GM04503 (cell line): ENCODE measurements around the gene NTRK2.
A peak's percentile ranks its signal among the peaks of the same experiment; 100 is the strongest.

Experiments used
- DNase-seq: peaks from one replicate; pipeline ENCODE4 v3.0.0-alpha.2; 2012; ENCODE audit warnings: low read depth

NTRK2 gene

GRCh38 chr9:84736081-84736480 is 66.6 kb downstream of the NTRK2 start:
- DNase-seq, result no peak

GRCh38 chr9:84736536-84736935 is 67.0 kb downstream of the NTRK2 start:
- no peak for DNase-seq

GRCh38 chr9:84738353-84738752 is 68.8 kb downstream of the NTRK2 start:
- no peak for DNase-seq

GRCh38 chr9:84742261-84742660 is 72.7 kb downstream of the NTRK2 start:
- DNase-seq, result no peak

- DNase-seq, result no peak
These were observed 74.7 kb downstream of the NTRK2 start for GRCh38 chr9:84744195-84744594.

- no peak for DNase-seq
These were observed 75.2 kb downstream of the NTRK2 start for GRCh38 chr9:84744726-84745125.

- no peak for DNase-seq
These were observed 78.6 kb downstream of the NTRK2 start for GRCh38 chr9:84748112-84748511.

- no peak for DNase-seq
These were observed 80.8 kb downstream of the NTRK2 start for GRCh38 chr9:84750152-84750865.

GRCh38 chr9:84751921-84752320 is 82.4 kb downstream of the NTRK2 start:
- DNase-seq, result no peak

- no peak for DNase-seq
These were observed 84.9 kb downstream of the NTRK2 start for GRCh38 chr9:84754461-84754860.

GRCh38 chr9:84754881-84755280 is 85.4 kb downstream of the NTRK2 start:
- DNase-seq, result no peak

- DNase-seq, result no peak
These were observed 85.9 kb downstream of the NTRK2 start for GRCh38 chr9:84755380-84755779.

- DNase-seq, result no peak
These were observed 86.6 kb downstream of the NTRK2 start for GRCh38 chr9:84756171-84756570.

GRCh38 chr9:84756731-84757130 is 87.2 kb downstream of the NTRK2 start:
- DNase-seq, result no peak

GRCh38 chr9:84758817-84759216 is 89.3 kb downstream of the NTRK2 start:
- no peak for DNase-seq

GRCh38 chr9:84759300-84759750 is 89.8 kb downstream of the NTRK2 start:
- no peak for DNase-seq

GRCh38 chr9:84759804-84760203 is 90.3 kb downstream of the NTRK2 start:
- no peak for DNase-seq

GRCh38 chr9:84761137-84761808 is 91.7 kb downstream of the NTRK2 start:
- no peak for DNase-seq

GRCh38 chr9:84772511-84772910 is 103.0 kb downstream of the NTRK2 start:
- no peak for DNase-seq

- peak; percentile 10 for DNase-seq
These were observed 103.5 kb downstream of the NTRK2 start for GRCh38 chr9:84773022-84773421.

GRCh38 chr9:84775056-84775643 is 105.6 kb downstream of the NTRK2 start:
- DNase-seq, result no peak

GRCh38 chr9:84778570-84778969 is 109.0 kb downstream of the NTRK2 start:
- no peak for DNase-seq

GRCh38 chr9:84779883-84780282 is 110.4 kb downstream of the NTRK2 start:
- no peak for DNase-seq
